Osteocyte (in vitro differentiated cells): Measurements from ENCODE around the gene CAMK1D. TPM values are rescaled to one million over a fixed set of nuclear protein-coding genes. Genes with fewer than 3 reads are reported as not detected.

Source experiments
- DNase-seq: peaks from one replicate; pipeline ENCODE4 v3.0.0; 2021; ENCODE audit warnings: mixed read lengths; ENCODE audit not compliant: unreplicated experiment; ENCODE audit errors: extremely low spot score
- H3K27ac Mint-ChIP-seq: one replicate; pipeline ENCODE4 v1.8.0; 2021; ENCODE audit warnings: mild to moderate bottlenecking, mixed read lengths; ENCODE audit not compliant: unreplicated experiment
- H3K27me3 Mint-ChIP-seq: one replicate; pipeline ENCODE4 v1.8.0; 2021; ENCODE audit warnings: mixed read lengths; ENCODE audit not compliant: unreplicated experiment
- H3K36me3 Mint-ChIP-seq: one replicate; pipeline ENCODE4 v1.8.0; 2021; ENCODE audit warnings: mixed read lengths; ENCODE audit not compliant: unreplicated experiment
- H3K4me1 Mint-ChIP-seq: one replicate; pipeline ENCODE4 v1.8.0; 2021; ENCODE audit warnings: mixed read lengths; ENCODE audit not compliant: unreplicated experiment
- H3K4me3 Mint-ChIP-seq: one replicate; pipeline ENCODE4 v1.8.0; 2021; ENCODE audit warnings: mild to moderate bottlenecking, moderate library complexity, mixed read lengths; ENCODE audit not compliant: unreplicated experiment
- H3K9me3 Mint-ChIP-seq: one replicate; pipeline ENCODE4 v1.8.0; 2021; ENCODE audit warnings: mixed read lengths; ENCODE audit not compliant: unreplicated experiment
- total RNA-seq: library from RNA; stranded (reverse); gene quantifications from 2 replicates; pipeline ENCODE4 v1.2.1, GENCODE V29; 2021
- TF ChIP-seq, protein P1 (sequence below): fragments of 200-600 bp; sonication (generic); IDR thresholded peaks from 2 replicates; pipeline ENCODE4 v1.5.0; 2021; ENCODE audit warnings: antibody characterized with exemption, mild to moderate bottlenecking, moderate library complexity

The CAMK1D gene
- total RNA-seq, 1 donor from 2014 or later = 13.7 TPM

DNA sequence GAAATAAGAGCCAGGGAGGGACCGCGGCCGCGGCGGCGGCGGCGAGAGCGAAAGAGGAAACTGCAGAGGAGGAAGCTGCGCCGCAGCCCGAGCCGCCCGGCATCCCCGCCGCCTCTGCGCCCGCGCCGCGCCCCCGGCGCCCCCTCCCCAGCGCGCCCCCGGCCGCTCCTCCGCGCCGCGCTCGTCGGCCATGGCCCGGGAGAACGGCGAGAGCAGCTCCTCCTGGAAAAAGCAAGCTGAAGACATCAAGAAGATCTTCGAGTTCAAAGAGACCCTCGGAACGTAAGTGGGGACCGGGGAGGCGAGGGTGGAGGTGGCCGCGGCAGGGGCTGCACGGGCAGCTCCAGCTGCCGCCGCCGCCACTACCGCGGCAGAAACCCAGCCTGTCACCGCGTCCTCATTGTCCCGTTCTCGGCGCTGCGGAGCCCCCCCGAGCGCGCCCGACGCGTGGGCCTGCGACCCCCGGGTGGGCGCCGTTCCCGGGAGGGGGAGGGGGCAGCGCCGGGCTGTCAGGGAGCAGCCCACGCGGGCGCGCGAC is 351 bp downstream of the CAMK1D start:
- Mint-ChIP-seq H3K27me3 (no peaks in the 10 kb centered on the region), H3K9me3 (no peaks in the 10 kb centered on the region), H3K4me3 (peak overlapping the region; percentile 92), H3K27ac (peak overlapping the region; percentile 89), H3K36me3 (no peaks in the 10 kb centered on the region), H3K4me1 (peaks cover 26% of the 10 kb centered on the region)
- TF ChIP-seq, protein P1, sequence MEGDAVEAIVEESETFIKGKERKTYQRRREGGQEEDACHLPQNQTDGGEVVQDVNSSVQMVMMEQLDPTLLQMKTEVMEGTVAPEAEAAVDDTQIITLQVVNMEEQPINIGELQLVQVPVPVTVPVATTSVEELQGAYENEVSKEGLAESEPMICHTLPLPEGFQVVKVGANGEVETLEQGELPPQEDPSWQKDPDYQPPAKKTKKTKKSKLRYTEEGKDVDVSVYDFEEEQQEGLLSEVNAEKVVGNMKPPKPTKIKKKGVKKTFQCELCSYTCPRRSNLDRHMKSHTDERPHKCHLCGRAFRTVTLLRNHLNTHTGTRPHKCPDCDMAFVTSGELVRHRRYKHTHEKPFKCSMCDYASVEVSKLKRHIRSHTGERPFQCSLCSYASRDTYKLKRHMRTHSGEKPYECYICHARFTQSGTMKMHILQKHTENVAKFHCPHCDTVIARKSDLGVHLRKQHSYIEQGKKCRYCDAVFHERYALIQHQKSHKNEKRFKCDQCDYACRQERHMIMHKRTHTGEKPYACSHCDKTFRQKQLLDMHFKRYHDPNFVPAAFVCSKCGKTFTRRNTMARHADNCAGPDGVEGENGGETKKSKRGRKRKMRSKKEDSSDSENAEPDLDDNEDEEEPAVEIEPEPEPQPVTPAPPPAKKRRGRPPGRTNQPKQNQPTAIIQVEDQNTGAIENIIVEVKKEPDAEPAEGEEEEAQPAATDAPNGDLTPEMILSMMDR = no peak
- no peak for DNase-seq

DNA sequence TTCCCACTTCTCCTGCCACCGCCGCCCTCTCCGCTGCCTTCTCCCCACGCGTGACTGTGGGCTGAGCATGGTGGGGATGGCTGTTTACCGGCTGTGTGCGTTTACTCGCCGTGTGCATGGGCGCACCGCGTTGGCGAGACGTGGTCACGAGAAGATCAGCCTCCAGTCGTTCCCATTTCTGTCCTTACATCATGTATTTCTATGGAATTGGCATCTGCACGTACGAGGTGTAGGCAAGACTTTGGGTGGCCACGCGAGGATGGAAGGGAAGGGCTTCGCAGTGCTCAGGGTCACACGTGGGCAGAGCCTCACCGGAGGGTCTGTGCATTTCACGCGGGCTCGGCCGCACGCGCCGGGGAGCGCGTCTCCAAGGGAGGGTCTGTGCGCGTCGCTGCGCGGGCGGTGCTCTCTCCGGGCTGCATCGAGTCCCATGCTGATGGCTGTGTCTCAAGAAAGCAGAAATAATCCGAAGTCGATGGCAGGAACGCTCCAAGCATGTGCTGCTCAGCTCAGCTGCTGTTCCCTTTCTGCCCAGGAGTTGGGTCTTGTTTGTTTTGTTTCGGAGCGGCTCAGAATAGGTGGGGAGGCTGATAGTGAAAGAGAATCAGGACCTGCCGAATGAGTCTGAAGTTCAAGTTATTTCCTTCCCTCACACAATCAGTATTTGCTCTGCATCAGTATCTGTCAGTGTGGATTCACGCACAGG is 973 bp downstream of the CAMK1D start:
- TF ChIP-seq, protein P1 = no peak
- peaks cover 26% of the 10 kb centered on the region for H3K4me1 Mint-ChIP-seq
- peak overlapping the region; percentile 97 for H3K4me3 Mint-ChIP-seq
- H3K27me3 Mint-ChIP-seq = no peaks in the 10 kb centered on the region
- no peaks in the 10 kb centered on the region for H3K9me3 Mint-ChIP-seq
- H3K36me3 Mint-ChIP-seq = no peaks in the 10 kb centered on the region
- peak overlapping the region; percentile 85 for H3K27ac Mint-ChIP-seq
- no peak for DNase-seq

DNA sequence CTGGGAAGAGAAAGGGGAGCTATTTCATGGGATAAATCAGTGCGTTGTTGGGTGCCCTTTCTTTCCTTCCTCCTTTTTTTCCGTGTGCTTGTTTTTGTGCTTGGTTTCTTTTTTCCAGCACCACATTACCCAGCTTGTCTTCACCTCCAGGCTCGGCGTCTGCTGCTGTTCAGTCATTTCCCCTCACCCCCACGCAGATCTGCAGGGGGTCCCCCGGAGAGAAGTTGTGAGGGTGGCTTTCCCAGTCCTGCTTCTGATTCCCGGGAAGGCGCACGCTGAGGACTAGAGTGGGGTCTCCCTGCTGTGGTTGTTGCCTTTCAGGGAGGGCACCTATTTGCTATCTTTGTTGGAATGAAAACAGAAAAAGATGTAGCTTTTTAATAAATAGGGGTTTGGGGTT is 1.6 kb downstream of the CAMK1D start:
- DNase-seq = no peak
- Mint-ChIP-seq H3K27ac (peak overlapping the region; percentile 85), H3K9me3 (no peaks in the 10 kb centered on the region), H3K27me3 (no peaks in the 10 kb centered on the region), H3K36me3 (peaks cover 1% of the 10 kb centered on the region), H3K4me3 (peak overlapping the region; percentile 97), H3K4me1 (peaks cover 26% of the 10 kb centered on the region)
- TF ChIP-seq, protein P1 = no peak

DNA sequence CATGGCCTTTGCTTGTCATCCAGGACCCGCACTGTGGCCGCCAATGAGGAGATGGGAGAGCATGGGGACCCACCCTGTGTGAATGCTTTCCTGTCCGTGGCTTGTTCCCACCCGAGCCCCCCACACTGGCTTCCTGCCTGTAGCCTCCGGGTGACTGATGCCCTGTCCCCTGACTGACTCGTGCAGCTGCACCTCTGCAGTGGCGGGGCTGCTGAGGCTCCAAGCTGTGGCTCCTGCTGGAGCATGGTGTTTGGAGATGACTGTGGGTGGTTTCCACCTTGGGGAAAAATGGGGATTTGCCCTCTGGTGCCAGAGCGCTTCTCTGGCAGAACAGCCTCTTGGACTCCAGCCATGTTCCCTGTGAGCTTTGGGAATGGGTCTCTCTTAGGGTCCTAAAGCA is 2.1 kb downstream of the CAMK1D start:
- peaks cover 1% of the 10 kb centered on the region for H3K36me3 Mint-ChIP-seq
- no peaks in the 10 kb centered on the region for H3K9me3 Mint-ChIP-seq
- TF ChIP-seq, protein P1 = no peak
- H3K4me1 Mint-ChIP-seq = peaks cover 26% of the 10 kb centered on the region
- H3K4me3 Mint-ChIP-seq = peak overlapping the region; percentile 97
- no peak overlapping the region for H3K27ac Mint-ChIP-seq
- DNase-seq = no peak
- H3K27me3 Mint-ChIP-seq = no peaks in the 10 kb centered on the region

DNA sequence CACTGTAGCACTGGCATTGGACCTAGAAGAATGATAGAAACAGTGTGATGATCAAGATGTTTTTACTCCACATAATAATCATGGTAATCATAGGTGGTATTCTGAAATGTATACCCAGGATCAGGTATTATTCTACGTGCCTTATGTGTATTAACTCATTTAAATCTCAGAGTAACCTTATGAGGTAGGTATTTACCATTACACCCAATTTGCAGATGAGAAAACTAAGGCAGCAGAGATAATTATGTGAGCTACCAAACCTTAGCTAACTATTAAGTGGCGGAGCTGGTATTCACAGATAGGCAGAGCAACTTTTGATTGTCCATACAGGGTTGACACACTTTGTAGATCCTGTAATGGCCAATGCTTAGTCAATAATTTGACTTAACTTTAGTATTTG is 2.5 kb downstream of the CAMK1D start:
- Mint-ChIP-seq H3K27ac (no peak overlapping the region), H3K4me3 (no peak overlapping the region), H3K36me3 (peaks cover 1% of the 10 kb centered on the region), H3K4me1 (peaks cover 26% of the 10 kb centered on the region), H3K9me3 (no peaks in the 10 kb centered on the region), H3K27me3 (no peaks in the 10 kb centered on the region)
- TF ChIP-seq, protein P1 = no peak
- DNase-seq = no peak
